Hepatocyte (in vitro differentiated cells): ENCODE measurements around the gene ZBTB20.

ENCODE experiments used
- EZH2 ChIP-seq: fragments of 200-600 bp; sonication (generic); IDR thresholded peaks from 2 replicates; pipeline ENCODE4 v1.6.1; 2016; ENCODE audit warnings: antibody characterized with exemption, mild to moderate bottlenecking, borderline replicate concordance
- EZH2phosphoT487 ChIP-seq: fragments of 200-600 bp; sonication (generic); IDR thresholded peaks from one replicate; pipeline ENCODE4 v1.6.1; 2018; ENCODE audit warnings: antibody characterized with exemption, mild to moderate bottlenecking, low read depth, moderate library complexity; ENCODE audit not compliant: unreplicated experiment, severe bottlenecking
- TF ChIP-seq, protein P1 (sequence below): fragments of 200-600 bp; sonication (generic); IDR thresholded peaks from 2 replicates; pipeline ENCODE4 v1.5.1; 2016; ENCODE audit warnings: antibody characterized with exemption, mild to moderate bottlenecking; ENCODE audit not compliant: poor library complexity

DNA sequence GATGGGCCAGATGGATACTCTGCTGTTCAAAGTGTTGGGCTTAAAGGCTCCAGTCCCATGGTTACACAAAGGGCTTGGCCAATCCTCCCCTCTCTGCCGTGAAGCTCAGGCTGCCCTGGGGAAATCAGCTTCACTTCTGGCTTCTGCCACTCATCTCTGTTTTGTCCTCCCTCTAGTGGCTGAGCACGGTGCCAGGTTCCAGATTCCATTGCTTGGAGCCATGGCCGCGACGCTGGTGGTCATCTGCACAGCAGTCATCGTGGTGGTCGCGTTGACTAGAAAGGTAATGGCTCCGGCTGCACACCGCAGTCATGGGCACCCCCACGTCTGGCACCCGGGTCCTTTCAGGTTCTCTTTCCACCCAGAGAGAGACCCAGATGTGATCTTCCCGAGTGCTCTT lies 847.7 kb downstream of the ZBTB20 start:
- TF ChIP-seq, protein P1, sequence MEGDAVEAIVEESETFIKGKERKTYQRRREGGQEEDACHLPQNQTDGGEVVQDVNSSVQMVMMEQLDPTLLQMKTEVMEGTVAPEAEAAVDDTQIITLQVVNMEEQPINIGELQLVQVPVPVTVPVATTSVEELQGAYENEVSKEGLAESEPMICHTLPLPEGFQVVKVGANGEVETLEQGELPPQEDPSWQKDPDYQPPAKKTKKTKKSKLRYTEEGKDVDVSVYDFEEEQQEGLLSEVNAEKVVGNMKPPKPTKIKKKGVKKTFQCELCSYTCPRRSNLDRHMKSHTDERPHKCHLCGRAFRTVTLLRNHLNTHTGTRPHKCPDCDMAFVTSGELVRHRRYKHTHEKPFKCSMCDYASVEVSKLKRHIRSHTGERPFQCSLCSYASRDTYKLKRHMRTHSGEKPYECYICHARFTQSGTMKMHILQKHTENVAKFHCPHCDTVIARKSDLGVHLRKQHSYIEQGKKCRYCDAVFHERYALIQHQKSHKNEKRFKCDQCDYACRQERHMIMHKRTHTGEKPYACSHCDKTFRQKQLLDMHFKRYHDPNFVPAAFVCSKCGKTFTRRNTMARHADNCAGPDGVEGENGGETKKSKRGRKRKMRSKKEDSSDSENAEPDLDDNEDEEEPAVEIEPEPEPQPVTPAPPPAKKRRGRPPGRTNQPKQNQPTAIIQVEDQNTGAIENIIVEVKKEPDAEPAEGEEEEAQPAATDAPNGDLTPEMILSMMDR, result no peak
- TF ChIP-seq EZH2 (no peak), EZH2phosphoT487 (no peak)
